AG04450 (cell line): ENCODE results near the gene TSPAN4. TPM values are rescaled to one million over a fixed set of nuclear protein-coding genes. Genes with fewer than 3 reads are reported as not detected.

Experiments used
- CTCF ChIA-PET: fragments of 300-600, 350-600 bp; formaldehyde crosslinking; extraction: SDS; loops from one replicate; lab custom pipeline; 2022; ENCODE audit warnings: antibody characterized with exemption, inconsistent platforms; lab: Charles Lee
- POLR2A ChIA-PET: fragments of 350-600 bp; formaldehyde crosslinking; extraction: SDS; loops from one replicate; lab custom pipeline; 2021; ENCODE audit warnings: antibody characterized with exemption, inconsistent platforms; lab: Yijun Ruan, JAX
- DNase-seq: peaks from one replicate; pipeline ENCODE4 v3.0.0-alpha.2; 2011; ENCODE audit warnings: low read depth, low spot score
- H3K27ac ChIP-seq: one replicate; pipeline ENCODE4 v1.5.1; 2012; ENCODE audit warnings: low read depth, low read length, control low read depth
- H3K27me3 ChIP-seq: one replicate; pipeline ENCODE4 v1.6.0; 2012; ENCODE audit warnings: low read length; ENCODE audit not compliant: control insufficient read depth, insufficient read depth
- H3K4me3 ChIP-seq: 2 replicates; pipeline ENCODE4 v1.5.1; 2011; ENCODE audit warnings: mild to moderate bottlenecking, low read depth, low read length, control low read depth
- H3K9me3 ChIP-seq: 2 replicates; pipeline ENCODE4 v1.5.1; 2012; ENCODE audit warnings: low read length; ENCODE audit not compliant: control insufficient read depth, insufficient read depth
- polyA plus RNA-seq: library from polyadenylated mRNA; depleted of rRNA; stranded (reverse); fragments of >200 nt; gene quantifications from 2 replicates; pipeline ENCODE4 v1.2.3, GENCODE V29; 2011
- TF ChIP-seq, protein P1 (sequence below): IDR thresholded peaks from 2 replicates; pipeline ENCODE4 v1.5.1; 2011; ENCODE audit warnings: low read depth, low read length, control low read depth, inconsistent platforms

TSPAN4 gene
- polyA plus RNA-seq, 1 experiment: 92.6 TPM

DNA sequence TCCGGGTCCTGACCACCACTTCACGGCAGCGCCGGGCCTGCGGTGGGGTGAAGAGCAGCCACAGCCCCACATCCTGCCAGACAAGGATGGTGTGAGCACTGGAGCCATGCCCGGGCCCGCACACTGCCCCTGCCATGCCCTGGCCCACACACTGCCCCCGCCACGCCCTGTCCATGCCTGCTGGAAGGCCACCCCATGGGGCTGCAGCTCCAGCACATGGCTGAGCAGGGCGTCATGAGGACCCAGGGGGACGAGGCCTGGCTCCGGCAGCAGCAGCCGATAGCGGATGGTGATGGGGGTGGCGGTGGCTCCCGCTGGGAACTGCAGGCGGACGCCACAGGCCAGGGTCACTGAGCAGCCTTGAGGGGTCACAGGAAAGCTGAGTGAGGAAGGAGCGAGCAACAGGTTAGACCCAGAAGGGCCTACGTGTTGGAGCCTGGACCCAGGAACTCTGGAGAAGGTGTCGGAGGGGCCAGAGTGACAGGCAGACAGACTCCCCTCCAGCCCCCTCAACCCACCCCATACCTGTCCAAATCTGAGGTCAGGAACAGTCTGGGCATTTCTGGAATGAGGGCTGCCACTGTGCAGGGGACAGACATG, 40.5 kb upstream of the TSPAN4 start:
- no peak for DNase-seq
- Histone ChIP-seq H3K9me3 (peaks cover 3% of the 10 kb centered on the region; the same call in 1 of the 2 replicates), H3K4me3 (no peak overlapping the region), H3K27me3 (no peaks in the 10 kb centered on the region), H3K27ac (no peak overlapping the region)
- ChIA-PET POLR2A (no interaction called here), CTCF (no interaction called here)
- TF ChIP-seq, protein P1, sequence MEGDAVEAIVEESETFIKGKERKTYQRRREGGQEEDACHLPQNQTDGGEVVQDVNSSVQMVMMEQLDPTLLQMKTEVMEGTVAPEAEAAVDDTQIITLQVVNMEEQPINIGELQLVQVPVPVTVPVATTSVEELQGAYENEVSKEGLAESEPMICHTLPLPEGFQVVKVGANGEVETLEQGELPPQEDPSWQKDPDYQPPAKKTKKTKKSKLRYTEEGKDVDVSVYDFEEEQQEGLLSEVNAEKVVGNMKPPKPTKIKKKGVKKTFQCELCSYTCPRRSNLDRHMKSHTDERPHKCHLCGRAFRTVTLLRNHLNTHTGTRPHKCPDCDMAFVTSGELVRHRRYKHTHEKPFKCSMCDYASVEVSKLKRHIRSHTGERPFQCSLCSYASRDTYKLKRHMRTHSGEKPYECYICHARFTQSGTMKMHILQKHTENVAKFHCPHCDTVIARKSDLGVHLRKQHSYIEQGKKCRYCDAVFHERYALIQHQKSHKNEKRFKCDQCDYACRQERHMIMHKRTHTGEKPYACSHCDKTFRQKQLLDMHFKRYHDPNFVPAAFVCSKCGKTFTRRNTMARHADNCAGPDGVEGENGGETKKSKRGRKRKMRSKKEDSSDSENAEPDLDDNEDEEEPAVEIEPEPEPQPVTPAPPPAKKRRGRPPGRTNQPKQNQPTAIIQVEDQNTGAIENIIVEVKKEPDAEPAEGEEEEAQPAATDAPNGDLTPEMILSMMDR: no peak

DNA sequence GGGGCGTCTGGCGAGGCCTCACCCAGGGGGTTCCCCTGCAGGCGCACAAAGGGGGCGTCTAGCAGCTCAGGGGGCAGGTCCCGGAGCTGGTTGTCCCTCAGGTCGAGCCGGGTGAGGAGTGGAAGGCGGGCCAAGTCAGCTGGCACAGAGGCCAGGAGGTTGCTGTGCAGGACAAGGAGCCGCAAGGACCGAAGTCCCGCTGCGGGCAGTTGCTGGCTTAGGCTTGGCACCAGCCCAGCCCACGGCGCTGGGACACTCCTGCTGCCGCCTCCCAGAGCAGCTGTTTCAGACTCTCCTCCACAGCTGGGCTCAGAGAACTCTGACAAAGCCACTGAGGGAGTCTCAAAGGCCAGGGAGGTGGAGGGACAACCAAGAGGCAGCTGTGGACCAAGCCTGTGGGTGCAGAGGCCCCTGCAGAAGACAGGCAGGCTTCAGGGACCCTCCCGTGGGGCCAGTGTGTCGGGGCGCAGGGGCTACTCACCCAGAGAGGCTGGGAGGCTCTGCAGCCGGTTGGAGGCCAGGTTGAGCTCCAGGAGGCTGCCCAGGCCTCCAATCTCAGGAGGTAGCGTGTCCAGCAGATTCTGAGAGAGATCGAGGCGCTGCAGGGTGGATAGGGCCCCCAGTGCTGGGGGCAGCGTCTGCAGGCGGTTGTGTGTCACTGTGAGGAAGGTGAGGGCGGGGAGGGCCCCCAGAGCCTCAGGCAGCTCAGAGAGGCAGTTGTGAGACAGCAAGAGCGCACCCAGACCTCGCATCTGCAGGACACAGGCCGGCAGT, 39.8 kb upstream of the TSPAN4 start:
- TF ChIP-seq, protein P1: no peak
- CTCF ChIA-PET: no interaction called here
- POLR2A ChIA-PET: no interaction called here
- H3K4me3 ChIP-seq: peak overlapping the region; percentile 32
- H3K9me3 ChIP-seq: peaks cover 3% of the 10 kb centered on the region; the same call in 1 of the 2 replicates
- no peaks in the 10 kb centered on the region for H3K27me3 ChIP-seq
- H3K27ac ChIP-seq: no peak overlapping the region
- DNase-seq: no peak

DNA sequence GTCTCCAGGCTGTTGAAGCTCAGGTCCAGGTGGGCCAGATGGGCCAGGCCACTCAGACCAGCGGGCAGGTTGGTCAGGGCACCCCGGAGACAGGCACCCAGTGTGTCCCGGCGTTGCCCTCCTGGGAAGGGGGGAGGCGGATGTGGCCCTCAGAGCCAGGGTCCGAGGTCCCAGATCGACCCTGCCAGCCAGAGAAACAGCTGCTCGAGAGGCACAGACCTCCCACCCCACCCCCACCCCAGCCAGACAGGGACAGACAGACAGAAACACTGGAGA, 39.2 kb upstream of the TSPAN4 start:
- POLR2A ChIA-PET: no interaction called here

DNA sequence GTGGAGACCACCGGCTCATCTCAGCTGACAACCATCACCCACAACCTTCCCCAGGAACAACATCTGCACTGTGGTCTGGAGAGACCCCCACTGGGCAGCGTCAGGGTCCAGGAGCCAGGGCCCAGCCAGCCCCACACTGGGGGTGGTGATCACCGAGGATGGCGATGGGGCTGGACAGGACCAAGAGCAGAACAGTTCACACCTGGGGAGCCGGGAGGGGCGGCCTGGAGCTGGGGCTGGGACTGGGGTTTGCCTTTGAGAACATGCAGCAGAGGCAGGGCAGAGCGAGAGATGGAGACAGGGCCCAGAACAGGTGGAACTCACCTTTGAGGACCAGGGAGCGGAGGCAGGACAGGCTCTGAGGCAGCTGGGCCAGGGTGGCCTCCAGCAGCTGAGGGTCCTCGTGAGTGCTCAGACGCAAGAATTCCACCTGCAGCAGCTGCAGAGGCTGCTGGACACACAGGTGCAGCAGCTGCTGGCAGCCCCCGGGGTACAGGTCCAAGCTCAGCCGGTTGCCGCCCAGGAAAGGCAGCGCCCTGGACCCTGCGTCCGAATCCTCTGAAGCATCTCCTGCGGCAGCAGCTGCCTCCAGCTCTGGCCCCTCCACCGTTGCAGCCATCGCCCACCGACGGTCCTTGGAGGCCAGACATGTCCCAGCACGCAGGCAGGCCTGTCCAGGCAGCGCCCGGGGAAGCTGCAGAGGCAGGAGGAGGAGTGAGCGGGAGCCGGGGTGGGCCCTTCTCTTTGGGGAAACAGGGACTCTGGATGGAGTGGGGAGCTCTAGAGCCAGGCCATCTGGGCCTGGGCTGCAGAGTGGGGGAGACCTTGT, 38.7 kb upstream of the TSPAN4 start:
- ChIA-PET CTCF (no interaction called here), POLR2A (no interaction called here)
- Histone ChIP-seq H3K4me3 (peak overlapping the region; percentile 64), H3K27me3 (no peaks in the 10 kb centered on the region), H3K9me3 (peaks cover 3% of the 10 kb centered on the region; the same call in 1 of the 2 replicates), H3K27ac (no peak overlapping the region)
- TF ChIP-seq, protein P1: no peak
- DNase-seq: no peak

More for the DNA sequence above, 39.2 kb upstream of the TSPAN4 start:
- TF ChIP-seq, protein P1: no peak
- DNase-seq: no peak
- Histone ChIP-seq H3K27ac (no peak overlapping the region), H3K27me3 (no peaks in the 10 kb centered on the region), H3K4me3 (peak overlapping the region; percentile 64), H3K9me3 (peaks cover 3% of the 10 kb centered on the region; the same call in 1 of the 2 replicates)
- CTCF ChIA-PET: no interaction called here
